ENCODE data around the gene SNRPN.
"Not testable (repeated sequence)": the region's sequence is repeated elsewhere in the genome, so short reads cannot be mapped to it uniquely, and the experiment has no call there.

The SNRPN gene

GRCh38 chr15:24971052-24971451 is 16.3 kb downstream of the SNRPN start:
- no peak for DNase-seq (ENCODE audit: low read depth)

- no peak for DNase-seq (ENCODE audit: low read depth)
Measured at GRCh38 chr15:24971772-24972171, 17.0 kb downstream of the SNRPN start.

GRCh38 chr15:24972707-24973106 is 17.9 kb downstream of the SNRPN start:
- DNase-seq (ENCODE audit: low read depth), result not testable (repeated sequence)

- no peak for DNase-seq (ENCODE audit: low read depth)
Measured at GRCh38 chr15:24976932-24977331, 22.1 kb downstream of the SNRPN start.

GRCh38 chr15:24977686-24978085 is 22.9 kb downstream of the SNRPN start:
- no peak for DNase-seq (ENCODE audit: low read depth)

GRCh38 chr15:24985224-24985623 is 30.4 kb downstream of the SNRPN start:
- DNase-seq (ENCODE audit: low read depth), result no peak

- no peak for DNase-seq (ENCODE audit: low read depth)
Measured at GRCh38 chr15:24986653-24987052, 31.9 kb downstream of the SNRPN start.

- DNase-seq (ENCODE audit: low read depth), result no peak
Measured at GRCh38 chr15:25019434-25019833, 64.6 kb downstream of the SNRPN start.

- DNase-seq (ENCODE audit: low read depth), result no peak
Measured at GRCh38 chr15:25022233-25022632, 67.4 kb downstream of the SNRPN start.
